Neural cell (in vitro differentiated cells): ENCODE results near the gene MXRA8.

Experiments used
- EZH2 ChIP-seq: fragments of 200-600, 300-800 bp; shearing (Covaris generic), sonication (generic); IDR thresholded peaks from 2 replicates; pipeline ENCODE4 v1.6.1; 2014; ENCODE audit warnings: antibody characterized with exemption, low read length, borderline replicate concordance, mild to moderate bottlenecking; ENCODE audit not compliant: insufficient read depth, poor library complexity, severe bottlenecking
- POLR2AphosphoS5 ChIP-seq: IDR thresholded peaks from 2 replicates; pipeline ENCODE4 v1.6.1; 2012
- RAD21 ChIP-seq: fragments of 450-650 bp; conservative IDR thresholded peaks from 2 replicates; pipeline ENCODE4 v1.6.1; 2014; ENCODE audit warnings: antibody characterized with exemption, mild to moderate bottlenecking, moderate library complexity
- REST ChIP-seq: IDR thresholded peaks from 2 replicates; pipeline ENCODE4 v1.6.1; 2012; ENCODE audit warnings: borderline replicate concordance
- TAF1 ChIP-seq: IDR thresholded peaks from 2 replicates; pipeline ENCODE4 v1.6.1; 2012; ENCODE audit warnings: low read depth
- TF ChIP-seq, protein P1 (sequence below): fragments of 450-650 bp; IDR thresholded peaks from 2 replicates; pipeline ENCODE4 v1.5.1; 2014; ENCODE audit warnings: antibody characterized with exemption, mild to moderate bottlenecking, moderate library complexity; ENCODE audit not compliant: poor library complexity, severe bottlenecking

DNA sequence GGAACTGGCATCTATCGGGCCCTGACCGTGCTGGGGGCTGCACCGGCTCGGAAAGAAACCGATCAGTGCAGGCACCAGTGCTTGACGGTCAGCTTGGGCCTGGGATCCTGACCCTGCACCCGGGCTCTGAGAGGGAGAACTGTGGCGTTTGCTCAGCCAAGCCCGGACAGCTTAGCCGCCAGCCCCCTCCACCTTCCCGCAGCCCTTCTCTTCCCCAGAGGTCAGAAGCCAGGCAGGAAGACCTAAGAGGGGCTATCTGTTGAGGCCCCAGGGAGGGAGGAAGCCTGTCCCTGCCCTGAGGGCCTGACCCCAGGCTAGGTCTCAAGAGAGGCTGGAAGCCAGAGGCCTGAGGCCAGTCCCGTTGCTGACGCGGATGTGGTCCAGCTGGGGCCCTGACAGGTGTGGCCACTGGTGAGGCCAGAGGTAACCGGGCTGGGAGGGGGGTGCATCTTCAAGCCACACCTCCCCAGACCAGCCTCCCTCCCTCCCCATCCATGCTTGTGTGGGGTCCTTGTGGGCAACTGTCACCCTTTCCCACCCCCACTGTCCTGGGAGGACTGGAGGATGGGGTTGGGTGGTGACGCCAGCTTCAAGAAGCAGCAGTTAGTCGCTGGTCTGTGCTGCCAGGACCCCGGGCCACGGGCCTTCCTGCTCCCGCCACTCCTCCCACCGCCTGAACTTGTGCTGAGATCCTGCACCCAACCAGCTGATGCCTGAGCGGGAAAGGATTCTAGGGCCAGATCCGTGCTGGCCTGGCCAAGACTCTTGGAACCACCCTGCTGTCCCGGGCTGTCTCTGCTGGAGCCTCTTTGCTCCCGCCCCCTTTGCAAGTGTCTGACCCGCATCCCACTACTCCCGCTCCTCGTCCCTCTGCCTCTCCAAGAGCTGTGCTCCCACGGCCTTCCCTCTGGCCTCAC, 6.6 kb downstream of the MXRA8 start:
- no peak for TF ChIP-seq TAF1
- TF ChIP-seq, protein P1, sequence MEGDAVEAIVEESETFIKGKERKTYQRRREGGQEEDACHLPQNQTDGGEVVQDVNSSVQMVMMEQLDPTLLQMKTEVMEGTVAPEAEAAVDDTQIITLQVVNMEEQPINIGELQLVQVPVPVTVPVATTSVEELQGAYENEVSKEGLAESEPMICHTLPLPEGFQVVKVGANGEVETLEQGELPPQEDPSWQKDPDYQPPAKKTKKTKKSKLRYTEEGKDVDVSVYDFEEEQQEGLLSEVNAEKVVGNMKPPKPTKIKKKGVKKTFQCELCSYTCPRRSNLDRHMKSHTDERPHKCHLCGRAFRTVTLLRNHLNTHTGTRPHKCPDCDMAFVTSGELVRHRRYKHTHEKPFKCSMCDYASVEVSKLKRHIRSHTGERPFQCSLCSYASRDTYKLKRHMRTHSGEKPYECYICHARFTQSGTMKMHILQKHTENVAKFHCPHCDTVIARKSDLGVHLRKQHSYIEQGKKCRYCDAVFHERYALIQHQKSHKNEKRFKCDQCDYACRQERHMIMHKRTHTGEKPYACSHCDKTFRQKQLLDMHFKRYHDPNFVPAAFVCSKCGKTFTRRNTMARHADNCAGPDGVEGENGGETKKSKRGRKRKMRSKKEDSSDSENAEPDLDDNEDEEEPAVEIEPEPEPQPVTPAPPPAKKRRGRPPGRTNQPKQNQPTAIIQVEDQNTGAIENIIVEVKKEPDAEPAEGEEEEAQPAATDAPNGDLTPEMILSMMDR, result no peak
- no peak for TF ChIP-seq RAD21
- no peak for TF ChIP-seq POLR2AphosphoS5
- TF ChIP-seq EZH2, result no peak
- TF ChIP-seq REST, result no peak
